B cell (primary cell): ENCODE results near the gene CABLES1. TPM values are rescaled to one million over a fixed set of nuclear protein-coding genes. Genes with fewer than 3 reads are reported as not detected.

Source experiments
- ATAC-seq: fragments of 200-7000 bp; cut with Tn5 transposase; one replicate; pipeline ENCODE4 v1.10.0; 2021; ENCODE audit warnings: low read depth, mild to moderate bottlenecking, moderate number of reproducible peaks, moderate library complexity
- CTCF ChIA-PET: fragments of 350-600 bp; sonication (Branson Sonifier 250); formaldehyde crosslinking; loops from one replicate; lab custom pipeline; 2021; ENCODE audit warnings: antibody characterized with exemption, inconsistent platforms; lab: Charles Lee
- POLR2A ChIA-PET: fragments of 350-600 bp; sonication (Branson Sonifier 250); formaldehyde crosslinking; loops from one replicate; lab custom pipeline; 2021; ENCODE audit warnings: antibody characterized with exemption; lab: Charles Lee
- DNase-seq: peaks from one replicate; pipeline ENCODE4 v3.0.0; 2013
- H2AFZ ChIP-seq: 2 replicates; pipeline ENCODE4 v1.6.1; 2012; ENCODE audit warnings: mild to moderate bottlenecking, low read depth, low read length; ENCODE audit not compliant: insufficient read depth, poor library complexity, severe bottlenecking
- H3K27ac ChIP-seq, 2 donors: 1 replicate in 1 of 2; 2 replicates in 1 of 2; pipeline ENCODE4 v1.5.1; 2012 to 2013; ENCODE audit warnings: low read length in 2 of 2, mild to moderate bottlenecking in 2 of 2, moderate library complexity in 1 of 2
- H3K27me3 ChIP-seq, 4 experiments: fragments of 200-600 bp in 1 of 4; sonication (generic) in 1 of 4; replicated peaks in 1 of 4; 1 replicate in 2 of 4; 2 replicates in 2 of 4; pipeline versions ENCODE4 v1.6.1 to v1.7.0; 2013 to 2016; ENCODE audit warnings: low read length in 3 of 4, mild to moderate bottlenecking in 2 of 4, mixed read lengths in 1 of 4, moderate library complexity in 1 of 4; ENCODE audit not compliant: insufficient read depth in 4 of 4, control insufficient read depth in 3 of 4; ENCODE audit errors: control extremely low read depth in 1 of 4
- H3K36me3 ChIP-seq, 2 experiments: replicated peaks in 1 of 2; 1 replicate in 1 of 2; 2 replicates in 1 of 2; pipeline versions ENCODE4 v1.6.1 to v1.7.1; 2013; ENCODE audit warnings: low read length in 1 of 2; ENCODE audit not compliant: insufficient read depth in 2 of 2, control insufficient read depth in 1 of 2; ENCODE audit errors: control extremely low read depth in 1 of 2, extremely low read depth in 1 of 2
- H3K4me1 ChIP-seq, 2 donors: fragments of 200-600 bp in 1 of 2; sonication (generic) in 1 of 2; 1 replicate in 1 of 2; 2 replicates in 1 of 2; pipeline versions ENCODE4 v1.5.1 to v1.6.1; 2013 to 2017; ENCODE audit warnings: low read length in 2 of 2; ENCODE audit not compliant: control insufficient read depth in 2 of 2, insufficient read depth in 2 of 2
- H3K4me2 ChIP-seq: replicated peaks from 2 replicates; pipeline ENCODE3; 2012; ENCODE audit warnings: mild to moderate bottlenecking, low read depth, low read length; ENCODE audit not compliant: poor library complexity, severe bottlenecking
- H3K4me3 ChIP-seq, 5 experiments: fragments of 200-600 bp in 1 of 5; sonication (generic) in 1 of 5; 1 replicate in 3 of 5; 2 replicates in 2 of 5; pipeline versions ENCODE4 v1.5.1 to v1.7.0; 2011 to 2016; ENCODE audit warnings: low read length in 4 of 5, mild to moderate bottlenecking in 4 of 5, low read depth in 2 of 5, control low read depth in 1 of 5, moderate library complexity in 1 of 5; ENCODE audit not compliant: insufficient read depth in 1 of 5; ENCODE audit errors: control extremely low read depth in 1 of 5, extremely low read depth in 1 of 5
- H3K79me2 ChIP-seq: fragments of 200-600 bp; sonication (generic); one replicate; pipeline ENCODE4 v1.6.0; 2016; ENCODE audit warnings: low read length; ENCODE audit not compliant: control insufficient read depth, insufficient read depth
- H3K9ac ChIP-seq: fragments of 200-600 bp; sonication (generic); 2 replicates; pipeline ENCODE4 v1.6.1; 2017; ENCODE audit warnings: mild to moderate bottlenecking, low read length, moderate library complexity
- H3K9me3 ChIP-seq, 3 donors: one replicate each; pipeline versions ENCODE4 v1.6.1 to v1.7.1; 2013; ENCODE audit warnings: low read length in 2 of 3; ENCODE audit not compliant: control insufficient read depth in 2 of 3, insufficient read depth in 1 of 3; ENCODE audit errors: control extremely low read depth in 1 of 3
- H4K20me1 ChIP-seq: 2 replicates; pipeline ENCODE4 v1.6.0; 2012; ENCODE audit warnings: mild to moderate bottlenecking, low read length; ENCODE audit not compliant: insufficient read depth, control insufficient read depth, poor library complexity, severe bottlenecking
- H3K27ac Mint-ChIP-seq: one replicate; pipeline ENCODE4 v1.8.0; 2021; ENCODE audit warnings: mixed read lengths
- H3K27me3 Mint-ChIP-seq: one replicate; pipeline ENCODE4 v1.8.0; 2021; ENCODE audit warnings: mixed read lengths
- H3K4me1 Mint-ChIP-seq: one replicate; pipeline ENCODE4 v1.8.0; 2021; ENCODE audit warnings: mixed read lengths
- H3K4me3 Mint-ChIP-seq: one replicate; pipeline ENCODE4 v1.8.0; 2021; ENCODE audit warnings: mixed read lengths
- H3K9me3 Mint-ChIP-seq: one replicate; pipeline ENCODE4 v1.8.0; 2022; ENCODE audit warnings: mixed read lengths; ENCODE audit not compliant: insufficient read depth
- CTCF ChIP-seq: fragments of 200-600 bp; IDR thresholded peaks from one replicate; pipeline ENCODE4 v1.8.0; 2022; ENCODE audit warnings: antibody characterized with exemption, mild to moderate bottlenecking
- EZH2 ChIP-seq: IDR thresholded peaks from 2 replicates; pipeline ENCODE4 v1.6.1; 2012; ENCODE audit warnings: borderline replicate concordance, low read depth, mild to moderate bottlenecking, moderate library complexity, low read length; ENCODE audit not compliant: insufficient read depth, poor library complexity, severe bottlenecking
- WGBS: methylation state at CpG from one replicate; pipeline ENCODE4 v1.1.5; 2013; ENCODE audit warnings: missing lambda C conversion rate; ENCODE audit not compliant: insufficient coverage; 5-methylcytosine and 5-hydroxymethylcytosine counted together
- intact Hi-C: fragments of 100-400 bp; cut with micrococcal nuclease; formaldehyde crosslinking; loops from one replicate; pipeline ENCODE4 v1.10.0; 2022
- polyA plus RNA-seq: library from polyadenylated mRNA; depleted of rRNA; stranded (reverse); fragments of >200 nt; gene quantifications from 2 replicates; pipeline ENCODE4 v1.2.3, GENCODE V29; 2012
- total RNA-seq, 2 donors: library from RNA; stranded (reverse); fragments of 120-200 nt in 1 of 2; gene quantifications; 1 replicate in 1 of 2; 2 replicates in 1 of 2; pipeline versions ENCODE4 v1.2.3 to v1.2.4, GENCODE V29; 2013 to 2022

CABLES1 gene
- total and polyA plus RNA-seq, 2 donors (not counting 1 experiment from before 2014, with no cell fraction given), result 0.30 to 56.3 TPM

- intact Hi-C loops, result no loop called here
- ATAC-seq, result no peak
Measured at GRCh38 chr18:23102493-23103261, 32.6 kb upstream of the CABLES1 start.

More at GRCh38 chr18:23102493-23103261, 32.6 kb upstream of the CABLES1 start:
- H3K79me2 ChIP-seq, result no peaks in the 10 kb centered on the region
- H3K9ac ChIP-seq, result no peak overlapping the region
- ChIA-PET POLR2A (no interaction called here), CTCF (interaction anchor here (0.8 to 1.4 kb wide), 3 partner anchors 11 to 319 kb away, joined by 3 to 4 read pairs (median 3); no protein-coding TSS in a partner anchor)
- 83% methylated on average over 3 of the region's 11 CpGs for WGBS
- no peak overlapping the region for H3K4me3 ChIP-seq
- no peak for DNase-seq
- Mint-ChIP-seq H3K4me3 (no peak overlapping the region), H3K27me3 (peaks cover 16% of the 10 kb centered on the region), H3K27ac (no peak overlapping the region), H3K9me3 (no peaks in the 10 kb centered on the region), H3K4me1 (peaks cover 4% of the 10 kb centered on the region)
- H3K9me3 ChIP-seq, result no peaks in the 10 kb centered on the region
- H2AFZ ChIP-seq, result no peak overlapping the region
- TF ChIP-seq EZH2 (no peak), CTCF (no peak)
- H4K20me1 ChIP-seq, result no peaks in the 10 kb centered on the region
- H3K27me3 ChIP-seq, result no peaks in the 10 kb centered on the region
- H3K4me2 ChIP-seq, result no peak overlapping the region
- no peak overlapping the region for H3K27ac ChIP-seq
- no peaks in the 10 kb centered on the region for H3K36me3 ChIP-seq
- no peaks in the 10 kb centered on the region for H3K4me1 ChIP-seq
